HL-60/S4 treated with retinoic acid at 250 ng/mL for 4 days and 3 days (cell line): Measurements from ENCODE around the gene STUB1.

Experiments used
- in situ Hi-C: fragments of 300-500 bp; cut with MboI; formaldehyde crosslinking; loops from 2 replicates; pipeline ENCODE4 v1.7.0; 2022; ENCODE audit warnings: low sequenced_read_pairs

Gene STUB1

GRCh38 chr16:722835-723633, 42.8 kb downstream of the STUB1 start:
- in situ Hi-C loops, result loop anchor here (25.0 kb wide), 1 partner anchor 339 kb away; the partner anchor contains the start of gene SSTR5

- in situ Hi-C loops, result loop anchor here (25.0 kb wide), 1 partner anchor 339 kb away; the partner anchor contains the start of gene SSTR5
Measured at GRCh38 chr16:723695-724094, 43.5 kb downstream of the STUB1 start.

GRCh38 chr16:724188-725040, 44.2 kb downstream of the STUB1 start:
- in situ Hi-C loops, result loop anchor here (25.0 kb wide), 1 partner anchor 338 kb away; the partner anchor contains the start of gene SSTR5

GRCh38 chr16:725041-725376, 44.8 kb downstream of the STUB1 start:
- in situ Hi-C loops, result no loop called here

GRCh38 chr16:725463-726187, 45.4 kb downstream of the STUB1 start:
- in situ Hi-C loops, result no loop called here

GRCh38 chr16:726188-726437, 45.9 kb downstream of the STUB1 start:
- in situ Hi-C loops, result no loop called here

- in situ Hi-C loops, result no loop called here
Measured at GRCh38 chr16:726438-727290, 46.5 kb downstream of the STUB1 start, which contains the start of the genes CCDC78 and HAGHL. Gene CCDC78, minus strand, starts transcription at chr16:726443. Its CDS starts 76 bp downstream, at chr16:726367. Gene HAGHL, plus strand, starts transcription at chr16:727106. Its CDS starts 404 bp downstream, at chr16:727510.

GRCh38 chr16:727291-727977, 47.2 kb downstream of the STUB1 start:
- in situ Hi-C loops, result no loop called here

- in situ Hi-C loops, result no loop called here
Measured at GRCh38 chr16:728131-728889, 48.1 kb downstream of the STUB1 start.

- in situ Hi-C loops, result no loop called here
Measured at GRCh38 chr16:728890-729744, 48.9 kb downstream of the STUB1 start.

GRCh38 chr16:729768-730665, 49.8 kb downstream of the STUB1 start:
- in situ Hi-C loops, result no loop called here

- in situ Hi-C loops, result no loop called here
Measured at GRCh38 chr16:730666-731509, 50.7 kb downstream of the STUB1 start.

GRCh38 chr16:732332-732731, 52.1 kb downstream of the STUB1 start:
- in situ Hi-C loops, result no loop called here
